ENCODE measurements around the gene ZNF609.
A peak's percentile ranks its signal among the peaks of the same experiment; 100 is the strongest.

The ZNF609 gene

DNA sequence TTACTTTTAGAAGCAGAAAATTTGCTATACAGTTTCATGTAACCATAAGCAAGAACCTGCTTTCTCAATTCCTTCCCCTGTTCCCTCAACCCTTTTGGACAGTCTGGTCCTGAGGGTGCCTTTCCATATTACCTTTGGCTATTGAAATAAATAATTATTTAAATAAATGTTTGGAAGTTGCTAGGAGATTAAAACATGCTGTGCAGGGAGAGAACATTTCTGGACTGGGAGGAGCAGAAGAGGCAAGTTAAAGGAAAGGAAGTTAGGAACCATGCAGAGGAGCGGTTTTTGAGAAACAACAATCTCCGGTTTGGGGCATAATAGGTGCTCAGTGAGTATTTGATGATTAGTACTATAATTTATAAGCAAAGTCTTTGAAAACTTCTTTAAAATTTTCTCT lies 41.8 kb downstream of the ZNF609 start:
- DNase-seq (ENCODE audit: low read depth), result no peak

DNA sequence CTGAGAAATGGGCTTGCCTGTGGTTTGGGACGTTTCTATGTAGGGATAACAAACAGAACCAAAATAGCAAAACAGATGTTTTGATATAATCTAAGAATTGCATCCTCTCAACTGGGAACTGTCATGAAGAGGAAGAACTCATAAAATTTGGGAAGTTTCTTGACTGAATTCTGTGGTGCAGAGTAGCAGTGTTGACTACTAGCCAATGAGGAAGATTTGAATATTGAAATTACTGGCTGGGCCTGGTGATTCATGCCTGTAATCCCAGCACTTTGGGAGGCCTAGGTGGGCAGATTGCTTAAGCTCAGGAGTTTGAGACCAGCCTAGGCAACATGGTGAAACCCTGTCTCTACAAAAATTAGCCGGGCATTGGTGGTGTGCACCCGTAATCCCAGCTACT lies 42.2 kb downstream of the ZNF609 start:
- DNase-seq (ENCODE audit: low read depth), result no peak

DNA sequence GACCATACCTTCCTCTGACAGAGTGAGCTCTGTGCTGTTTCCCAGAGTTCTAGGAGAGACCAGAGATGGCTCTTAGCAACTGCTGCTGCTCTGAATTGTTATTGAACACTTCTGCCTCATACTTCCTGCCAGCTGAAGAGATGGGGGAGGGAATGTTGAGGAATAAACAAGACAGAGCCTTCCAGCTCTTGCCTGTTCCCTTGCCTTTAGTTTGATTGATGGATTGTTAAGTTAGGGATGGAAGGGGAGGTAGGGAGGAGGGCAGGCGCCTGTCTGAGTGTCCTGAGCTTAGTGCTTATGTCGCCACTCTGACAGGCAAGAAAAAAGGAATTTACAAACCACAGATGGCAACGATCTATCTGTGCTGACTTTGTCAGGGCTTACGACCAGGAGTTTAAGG lies 42.8 kb downstream of the ZNF609 start:
- no peak for DNase-seq (ENCODE audit: low read depth)

DNA sequence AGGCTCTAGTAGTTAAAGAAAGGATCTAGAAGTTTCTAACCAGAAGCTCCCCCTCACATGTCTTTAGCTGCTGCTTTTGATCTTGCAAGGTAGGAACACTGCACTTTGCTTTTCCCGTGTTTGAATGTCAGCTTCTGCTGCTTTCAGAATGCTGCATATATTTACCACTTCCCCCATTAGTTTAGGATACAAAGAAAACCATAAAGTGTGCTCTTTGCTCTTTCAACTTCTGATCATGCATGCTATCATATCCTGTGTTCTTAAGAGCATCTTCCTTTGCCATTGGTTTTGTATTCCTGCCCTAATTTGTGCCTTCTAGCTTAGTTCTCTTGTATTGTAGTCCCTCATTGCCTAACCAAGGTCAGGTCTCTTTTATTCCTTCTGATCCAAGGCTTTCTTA lies 43.3 kb downstream of the ZNF609 start:
- DNase-seq (ENCODE audit: low read depth), result no peak

DNA sequence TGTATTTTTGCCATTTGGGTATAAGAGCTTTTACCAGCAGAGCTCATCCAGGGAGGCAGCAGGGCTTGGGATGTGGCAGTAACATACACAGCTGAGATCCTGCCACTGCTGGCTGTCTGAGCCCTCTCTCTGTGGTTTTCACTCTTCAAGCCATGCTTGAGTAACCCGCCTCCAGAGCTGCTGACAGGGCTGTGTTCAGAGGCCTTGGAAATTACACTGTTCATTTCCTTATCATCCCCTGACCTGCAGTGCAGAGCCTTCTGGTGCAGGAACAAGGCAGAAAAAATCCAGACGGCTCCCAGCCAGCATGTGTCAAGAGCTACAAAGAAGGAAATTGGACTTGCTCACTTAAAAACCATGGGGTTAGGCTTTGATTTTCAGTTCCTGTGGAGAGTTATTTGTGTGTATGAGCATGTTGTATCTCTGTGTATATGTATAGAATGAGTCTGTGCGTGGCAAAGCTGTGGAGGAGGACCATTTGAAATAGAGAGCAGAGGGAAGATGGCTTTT lies 47.0 kb downstream of the ZNF609 start:
- DNase-seq (ENCODE audit: low read depth), result peak; percentile 12

DNA sequence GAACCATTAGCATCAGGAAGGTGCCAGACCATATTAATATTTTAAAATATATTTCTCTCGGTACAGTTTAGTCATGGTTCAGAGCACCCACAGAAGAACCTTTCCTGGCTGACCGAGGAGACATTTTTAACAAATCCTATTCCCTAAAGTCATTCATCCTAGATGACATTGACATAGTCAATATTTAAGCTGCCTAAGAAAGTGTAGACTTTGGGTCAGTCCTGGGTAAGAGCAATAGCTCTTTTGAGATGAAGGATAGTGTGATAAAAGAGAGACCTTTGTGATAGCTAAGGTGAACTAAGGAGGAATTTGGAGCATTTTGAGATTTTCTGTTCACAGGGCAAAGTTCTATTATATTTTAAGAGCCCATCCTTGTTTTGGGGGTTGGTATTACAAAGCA lies 47.5 kb downstream of the ZNF609 start:
- DNase-seq (ENCODE audit: low read depth), result no peak

DNA sequence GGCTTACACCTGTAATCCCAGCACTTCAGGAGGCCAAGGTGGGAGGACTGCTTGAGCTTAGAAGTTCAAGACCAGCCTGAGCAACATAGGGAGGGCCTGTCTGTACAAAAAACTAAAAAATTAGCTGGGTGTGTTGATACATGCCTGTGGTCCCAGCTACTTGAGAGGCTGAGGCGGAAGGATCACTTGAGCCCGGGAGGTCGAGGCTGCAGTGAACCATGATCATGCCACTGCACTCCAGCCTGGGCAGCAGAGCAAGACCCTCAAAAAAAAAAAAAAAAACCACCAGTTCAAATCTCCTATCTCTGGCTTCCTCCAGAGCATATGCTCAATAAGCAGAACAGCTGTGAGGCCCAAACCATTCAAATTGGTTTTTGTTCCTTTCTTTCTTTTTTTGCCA lies 53.4 kb downstream of the ZNF609 start:
- no peak for DNase-seq (ENCODE audit: low read depth)

DNA sequence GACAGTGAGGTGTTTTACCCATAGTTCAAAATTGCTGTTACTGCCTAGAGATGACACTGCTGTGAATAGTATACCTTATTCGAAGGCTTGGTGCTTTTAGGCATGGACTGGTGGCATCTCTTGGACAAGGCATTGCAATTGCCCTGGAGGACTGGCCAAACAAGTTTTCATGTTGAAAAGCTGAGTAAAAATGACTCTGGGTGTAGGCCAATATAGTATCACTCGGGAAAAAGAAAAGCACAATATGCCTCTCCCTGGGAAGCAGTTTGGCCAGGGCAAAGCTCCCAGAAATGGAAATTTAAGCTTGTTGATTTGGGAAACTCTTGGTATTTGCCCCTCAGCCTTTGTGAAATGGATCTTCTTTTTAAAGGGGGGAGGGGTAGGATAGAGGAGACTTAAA lies 54.8 kb downstream of the ZNF609 start:
- no peak for DNase-seq (ENCODE audit: low read depth)

DNA sequence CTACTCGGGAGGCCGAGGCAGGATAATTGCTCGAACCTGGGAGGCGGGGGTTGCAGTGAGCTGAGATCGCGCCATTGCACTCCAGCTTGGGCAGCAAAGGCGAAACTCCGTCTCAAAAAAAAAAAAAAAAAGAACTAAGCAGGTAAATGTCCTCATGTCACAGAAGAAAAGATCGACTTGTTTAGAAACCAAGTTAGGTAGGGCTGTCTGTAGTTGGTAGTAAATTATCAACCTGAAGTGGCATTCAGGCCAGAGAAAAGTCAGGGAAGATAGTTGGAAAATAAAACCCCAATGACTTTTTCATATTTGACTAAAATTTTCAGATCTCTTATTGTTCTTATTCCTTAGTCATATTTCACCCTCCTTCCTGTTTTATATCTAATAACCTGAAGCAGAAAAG lies 55.4 kb downstream of the ZNF609 start:
- DNase-seq (ENCODE audit: low read depth), result no peak

DNA sequence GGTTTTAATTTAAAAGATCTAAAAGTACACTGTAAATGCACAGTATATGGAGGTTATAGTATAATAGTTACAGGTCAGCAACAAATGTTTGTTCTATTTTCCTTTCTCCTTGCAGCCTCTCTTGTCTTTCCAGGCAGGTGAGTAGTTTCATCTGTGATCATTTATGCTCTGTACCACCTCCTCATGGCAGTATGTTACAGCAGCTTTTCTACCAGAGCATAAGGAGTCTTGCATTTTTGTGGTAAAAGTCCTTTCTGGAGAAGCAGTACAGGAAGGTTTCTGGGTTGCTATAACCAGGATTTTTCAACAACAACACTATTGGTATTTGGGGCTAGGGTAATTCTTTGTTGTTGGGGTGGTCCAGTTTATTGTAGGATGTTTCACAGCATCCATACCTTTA lies 59.5 kb downstream of the ZNF609 start:
- DNase-seq (ENCODE audit: low read depth), result no peak

DNA sequence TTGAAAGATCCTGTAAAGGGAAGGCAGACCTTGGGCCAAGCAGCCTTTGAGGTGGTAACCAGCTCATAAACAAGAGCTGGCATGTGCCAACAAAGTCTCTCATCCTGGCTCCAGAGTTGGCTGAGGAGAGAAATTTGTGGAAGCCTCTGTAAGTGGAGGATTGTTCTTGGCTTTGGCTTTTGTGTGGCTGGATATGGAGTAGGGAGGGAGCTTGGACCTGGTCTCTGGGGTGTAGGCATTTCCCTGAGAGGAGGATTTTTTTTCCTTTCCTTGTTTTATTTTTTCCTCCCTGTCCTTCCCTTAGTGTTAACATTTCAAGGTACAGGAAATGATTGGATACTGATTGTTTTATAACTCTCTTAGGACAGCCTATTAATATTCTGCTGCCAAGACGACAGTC lies 60.8 kb downstream of the ZNF609 start:
- DNase-seq (ENCODE audit: low read depth), result no peak

DNA sequence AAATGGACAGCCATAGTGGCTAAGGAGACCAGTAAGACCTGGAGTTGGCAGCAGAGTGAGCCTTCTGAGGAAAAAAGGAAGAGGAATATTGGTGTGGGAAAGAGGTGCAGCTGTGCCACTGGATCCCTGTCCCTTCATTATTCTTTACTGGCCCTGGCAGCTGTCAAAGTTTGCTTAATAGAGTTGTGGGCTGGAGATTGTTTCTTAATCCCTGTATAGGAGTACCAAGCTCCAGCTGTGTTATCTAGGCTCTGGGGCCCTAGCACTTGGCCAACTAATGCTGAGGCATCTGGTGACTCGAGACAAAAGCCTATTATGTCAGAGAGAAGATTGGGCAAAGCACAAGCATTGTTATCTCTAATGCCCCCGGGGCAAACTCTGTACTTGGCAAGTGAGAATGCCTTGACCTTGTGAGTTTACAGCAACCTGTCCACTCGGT lies 61.4 kb downstream of the ZNF609 start:
- no peak for DNase-seq (ENCODE audit: low read depth)

DNA sequence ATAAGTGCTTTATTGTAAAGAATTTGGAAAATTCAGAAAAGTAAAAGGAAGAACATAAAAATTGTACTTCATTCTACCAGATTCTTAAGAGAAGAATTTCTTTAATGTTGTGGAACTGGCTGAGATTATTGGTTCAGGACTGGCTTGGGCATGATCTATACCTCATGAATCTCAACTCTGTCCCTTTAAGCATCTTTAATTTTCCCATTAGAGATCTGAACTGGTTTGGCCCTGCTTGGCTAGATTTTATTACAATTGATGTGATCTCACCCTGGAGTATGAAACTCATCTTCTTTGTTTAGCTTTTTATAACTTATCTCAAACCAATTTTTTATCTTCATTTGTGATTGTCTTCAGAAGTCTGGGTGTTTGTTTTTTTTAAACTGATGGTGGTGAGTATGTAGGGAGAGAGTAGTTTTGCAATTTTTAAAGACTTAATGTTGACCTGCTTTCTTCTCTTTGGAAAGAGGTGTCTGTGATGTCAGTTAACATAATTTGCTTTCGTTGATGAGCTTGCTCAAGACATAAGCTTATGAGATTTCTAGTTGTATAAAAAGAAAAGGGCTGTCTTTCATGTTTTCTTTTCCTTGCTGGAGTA lies 61.9 kb downstream of the ZNF609 start:
- DNase-seq (ENCODE audit: low read depth), result no peak

DNA sequence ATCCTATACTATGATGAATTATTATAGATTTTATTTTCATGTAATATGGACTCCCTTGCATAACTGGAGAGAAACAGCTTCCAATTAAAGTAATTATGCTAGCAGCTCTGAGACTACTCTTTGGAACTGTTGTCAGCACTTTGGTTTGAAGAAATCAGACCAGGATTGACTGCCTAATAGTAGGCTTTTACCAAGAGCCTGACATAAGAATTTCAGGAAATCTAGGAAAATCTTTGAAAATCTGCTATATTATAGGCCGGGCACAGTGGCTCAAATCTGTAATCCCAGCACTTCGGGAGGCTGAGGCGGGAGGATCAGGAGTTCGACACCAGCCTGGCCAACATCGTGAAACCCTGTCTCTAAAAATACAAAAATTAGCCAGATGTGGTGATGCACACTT lies 62.9 kb downstream of the ZNF609 start:
- no peak for DNase-seq (ENCODE audit: low read depth)

DNA sequence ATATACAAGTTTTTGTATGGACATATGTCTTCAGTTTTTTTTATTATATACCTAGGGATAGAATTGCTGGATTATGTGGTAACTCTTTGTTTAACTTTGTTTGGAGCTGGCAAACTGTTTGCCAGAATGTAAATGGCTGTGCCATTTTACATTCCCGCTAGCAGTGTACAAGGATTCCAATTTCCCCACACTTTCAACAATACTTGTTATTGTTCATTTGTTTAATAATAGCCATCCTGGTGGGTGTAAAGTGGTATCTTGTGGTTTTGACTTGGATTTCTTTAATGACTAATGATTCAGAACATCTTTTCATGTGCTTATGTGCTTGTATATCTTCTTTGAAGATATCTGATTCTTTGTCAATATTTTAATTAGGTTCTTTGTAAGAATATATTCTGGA lies 64.4 kb downstream of the ZNF609 start:
- no peak for DNase-seq (ENCODE audit: low read depth)

DNA sequence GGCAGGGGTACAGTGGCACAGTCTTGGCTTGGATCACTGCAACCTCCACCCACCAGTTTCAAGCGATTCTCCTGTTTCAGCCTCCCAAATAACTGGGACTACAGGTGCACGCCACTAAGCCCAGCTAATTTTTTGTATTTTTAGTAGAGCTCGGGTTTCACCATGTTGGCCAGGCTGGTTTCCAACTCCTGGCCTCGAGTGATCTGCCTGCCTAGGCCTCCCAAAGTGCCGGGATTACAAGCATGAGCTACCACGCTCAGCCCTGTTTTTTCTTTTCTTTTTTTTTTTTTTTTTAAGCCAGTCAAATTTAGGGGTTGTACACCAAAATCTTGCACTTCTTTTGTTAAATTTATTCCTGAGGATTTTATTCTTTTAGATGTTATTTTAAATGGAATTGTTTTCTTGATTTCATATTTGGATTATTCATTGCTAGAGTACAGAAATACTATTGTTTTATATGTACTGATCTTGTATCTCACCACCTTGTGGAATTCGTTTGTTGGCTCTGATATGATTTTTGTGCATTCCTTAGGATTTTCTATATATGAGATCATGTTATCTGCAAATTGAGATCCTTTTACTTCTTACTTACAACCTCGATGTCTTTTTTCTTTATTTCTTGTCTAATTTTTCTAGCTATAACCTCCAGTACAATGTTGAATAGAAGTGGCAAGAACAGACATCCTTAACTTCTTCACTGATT lies 65.6 kb downstream of the ZNF609 start:
- DNase-seq (ENCODE audit: low read depth), result no peak

DNA sequence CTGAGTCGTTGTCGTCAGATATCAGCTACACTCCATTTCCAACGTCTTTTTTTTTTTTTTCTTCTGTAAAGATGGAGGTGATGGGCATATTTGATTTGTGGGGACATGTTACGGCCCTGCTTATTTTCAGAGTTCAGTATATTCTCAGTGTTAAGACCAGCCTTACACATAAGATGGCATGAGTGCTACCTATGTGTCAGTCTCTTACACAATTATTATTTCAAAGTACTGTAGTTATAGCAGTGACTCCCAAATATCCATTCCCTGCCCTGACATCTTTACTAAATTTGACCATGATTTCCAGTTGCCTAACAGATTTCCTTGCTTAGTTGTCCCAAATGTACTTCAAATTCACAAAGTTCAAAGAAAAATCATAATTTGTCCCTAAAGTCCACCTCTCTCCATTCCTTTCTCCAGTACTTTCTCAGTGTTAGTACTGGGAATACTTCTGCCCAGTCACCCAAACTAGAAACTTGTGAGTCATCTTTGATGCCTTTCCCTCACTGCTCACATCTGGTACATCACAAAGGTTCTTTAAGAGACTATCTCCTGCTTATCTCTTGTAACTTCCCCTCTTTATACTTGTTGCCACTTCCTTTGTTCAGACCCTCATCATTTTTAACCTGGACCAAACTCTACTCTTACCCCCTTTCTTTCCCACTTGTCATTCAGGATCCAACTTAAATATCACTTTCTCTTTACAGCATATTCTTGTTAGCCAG lies 67.0 kb downstream of the ZNF609 start:
- no peak for DNase-seq (ENCODE audit: low read depth)

DNA sequence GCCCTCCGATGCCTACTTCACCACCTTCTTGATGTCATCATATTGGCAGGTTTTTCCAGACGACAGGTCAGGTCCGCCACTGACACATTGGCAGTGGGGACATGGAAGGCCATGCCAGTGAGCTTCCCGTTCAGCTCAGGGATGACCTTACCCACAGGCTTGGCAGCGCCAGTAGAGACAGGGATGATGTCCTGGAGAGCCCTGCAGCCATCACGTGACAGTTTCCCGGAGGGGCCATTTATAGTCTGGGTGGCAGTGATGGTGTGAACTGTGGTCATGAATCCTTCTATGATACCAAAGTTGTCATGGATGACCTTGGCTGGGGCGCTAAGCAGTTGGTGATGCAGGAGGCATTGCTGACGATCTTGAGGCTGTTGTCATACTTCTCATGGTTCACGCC lies 68.5 kb downstream of the ZNF609 start:
- DNase-seq (ENCODE audit: low read depth), result no peak

DNA sequence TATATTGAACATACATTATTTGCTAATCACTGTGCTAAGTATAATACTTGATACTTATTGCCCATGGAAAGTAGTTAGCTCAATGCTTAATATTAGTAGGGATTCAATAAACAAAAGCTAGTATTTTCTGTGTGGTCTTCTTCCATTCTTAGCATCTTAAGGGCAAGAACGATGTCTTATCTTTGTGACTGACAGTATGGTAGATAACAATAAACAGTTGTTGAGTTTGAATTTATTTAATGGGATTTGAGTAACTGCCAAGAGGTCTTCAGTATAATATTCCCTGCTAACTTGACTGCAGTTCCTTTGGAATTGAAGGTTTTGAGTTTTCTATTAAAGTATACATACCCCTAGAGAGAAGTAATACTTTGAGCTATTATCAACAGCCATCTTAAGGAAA lies 70.1 kb downstream of the ZNF609 start:
- DNase-seq (ENCODE audit: low read depth), result no peak

DNA sequence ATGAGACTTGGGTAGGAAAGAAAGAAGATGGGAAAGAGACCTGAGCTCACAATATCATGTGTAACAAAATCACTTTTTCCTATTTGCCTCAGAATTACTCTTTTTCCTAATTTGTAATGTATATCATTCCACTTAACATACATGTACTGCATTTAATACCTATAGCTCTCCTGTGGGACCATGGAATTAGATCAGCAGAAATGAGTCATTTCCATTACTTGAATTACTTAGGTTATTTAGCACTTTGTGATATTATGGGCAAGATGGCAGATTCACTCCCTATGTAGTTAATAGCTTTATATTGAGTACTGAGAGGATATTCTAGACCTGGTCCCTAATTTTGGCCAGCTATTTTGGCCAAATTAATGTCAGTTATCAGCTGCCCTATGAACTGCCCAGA lies 70.5 kb downstream of the ZNF609 start:
- no peak for DNase-seq (ENCODE audit: low read depth)

DNA sequence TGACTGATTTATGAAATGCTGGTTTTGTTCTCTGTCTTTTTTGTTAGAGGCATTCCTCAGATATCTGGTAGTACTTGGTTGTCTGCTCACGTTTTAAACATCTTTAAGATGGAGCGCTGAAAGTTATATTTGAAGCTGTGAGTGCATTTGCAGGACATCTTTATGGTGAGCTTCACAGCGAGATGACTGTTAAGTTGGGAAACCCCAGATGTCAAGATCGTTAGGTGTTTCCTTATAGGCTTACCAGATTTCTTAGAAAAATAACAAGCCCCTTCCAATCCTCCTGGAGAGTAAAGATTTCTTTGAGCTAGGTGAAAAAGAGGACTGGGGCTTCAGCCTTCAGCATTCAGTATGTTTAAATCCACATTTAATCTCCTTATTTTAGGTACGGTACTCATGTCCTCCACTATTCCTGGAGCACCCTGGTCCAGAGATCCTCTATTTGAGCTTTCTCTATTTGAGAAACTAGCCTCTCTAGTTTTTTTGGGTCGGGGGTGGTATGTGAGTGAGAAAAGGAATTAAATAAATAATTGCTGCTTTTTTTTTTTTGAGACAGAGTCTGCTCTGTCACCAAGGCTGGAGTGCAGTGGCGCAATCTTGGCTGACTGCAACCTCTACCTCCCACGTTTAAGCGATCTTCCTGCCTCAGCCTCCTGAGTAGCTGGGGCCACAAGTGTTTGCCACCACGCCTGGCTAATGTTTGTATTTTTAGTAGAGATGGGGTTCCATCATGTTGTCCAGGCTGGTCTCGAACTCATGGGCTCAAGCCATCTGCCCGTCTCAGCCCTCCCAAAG lies 72.3 kb downstream of the ZNF609 start:
- DNase-seq (ENCODE audit: low read depth), result no peak

DNA sequence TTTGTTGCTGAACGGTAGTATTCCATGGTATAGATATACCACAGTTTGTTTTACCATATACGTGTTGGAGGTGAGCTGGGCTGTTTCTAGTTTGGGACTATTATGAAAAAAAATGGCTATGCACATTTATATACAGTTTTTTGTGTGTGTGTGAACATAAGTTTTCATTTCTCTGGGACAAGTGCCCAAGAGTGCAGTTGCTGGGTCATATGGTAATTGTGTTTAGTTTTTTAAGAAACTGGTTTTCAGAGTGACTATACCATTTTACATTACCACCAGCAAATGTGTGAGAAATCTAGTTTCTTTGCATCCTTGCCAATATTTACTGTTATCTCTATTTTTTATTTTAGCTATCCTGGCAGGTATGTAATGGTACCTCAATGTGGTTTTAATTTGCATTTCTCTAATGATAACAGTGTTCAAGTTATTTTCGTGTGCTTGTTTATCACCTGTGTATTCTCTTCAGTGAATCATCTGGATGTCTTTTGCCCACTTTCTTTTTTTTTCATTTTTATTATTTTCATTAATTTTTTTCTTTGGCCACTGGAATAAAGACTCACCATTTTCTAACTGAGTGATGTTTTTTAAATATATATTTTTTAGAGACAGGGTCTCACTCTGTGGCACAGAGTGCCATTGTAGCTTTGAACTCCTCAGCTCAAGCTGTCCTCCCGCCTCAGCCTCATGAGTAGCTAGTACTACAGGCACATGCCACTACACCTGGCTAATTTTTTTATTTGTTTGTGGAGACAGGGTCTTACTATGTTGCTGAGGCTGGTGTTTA lies 75.3 kb downstream of the ZNF609 start:
- no peak for DNase-seq (ENCODE audit: low read depth)

Measured in stimulated activated CD8-positive, alpha-beta memory T cell treated with anti-CD3 and anti-CD28 coated beads, Interleukin-12 subunit alpha, Interleukin-12 subunit beta, amount 100 ng/mL, for 4 hours (primary cell).